ENCODE measurements around the gene ACRBP. TPM values are rescaled to one million over a fixed set of nuclear protein-coding genes. Genes with fewer than 3 reads are reported as not detected.
A peak's percentile ranks its signal among the peaks of the same experiment; 100 is the strongest.

ACRBP gene
- total RNA-seq, 1 donor from 2014 or later = 0.54 TPM

GRCh38 chr12:6644257-6644596, 3.0 kb downstream of the ACRBP start:
- Mint-ChIP-seq H3K4me3 (ENCODE audit: unreplicated experiment) (no peak overlapping the region), H3K4me1 (ENCODE audit: low read depth, unreplicated experiment) (no peaks in the 10 kb centered on the region), H3K36me3 (ENCODE audit: low read depth, unreplicated experiment) (peaks cover 39% of the 10 kb centered on the region), H3K27ac (ENCODE audit: unreplicated experiment) (no peak overlapping the region), H3K9me3 (ENCODE audit: unreplicated experiment) (peaks cover 70% of the 10 kb centered on the region), H3K27me3 (ENCODE audit: low read depth, unreplicated experiment) (peaks cover 20% of the 10 kb centered on the region)
- H3K27me3 ChIP-seq (ENCODE audit: insufficient read depth, low read length) = no peaks in the 10 kb centered on the region
- no peak overlapping the region for H3K4me2 ChIP-seq (ENCODE audit: low read length)
- DNase-seq (ENCODE audit: low read depth) (no peak), FAIRE-seq (no peak)
- H3K9ac ChIP-seq (ENCODE audit: low read length) = no peak overlapping the region
- no peaks in the 10 kb centered on the region for H4K20me1 ChIP-seq (ENCODE audit: insufficient read depth, low read length)
- no peak overlapping the region for H3K4me3 ChIP-seq (ENCODE audit: insufficient read depth, low read depth, low read length)
- H3K27ac ChIP-seq (ENCODE audit: low read depth, low read length) = no peak overlapping the region
- H3K4me1 ChIP-seq (ENCODE audit: insufficient read depth, low read length) = peaks cover 5% of the 10 kb centered on the region
- H3K79me2 ChIP-seq (ENCODE audit: insufficient read depth, low read length) = no peaks in the 10 kb centered on the region
- TF ChIP-seq CTCF (IDR thresholded peaks at IDR 0.05; ENCODE audit: insufficient read depth, low read depth, low read length) (no peak), EZH2 (IDR thresholded peaks at IDR 0.05; ENCODE audit: insufficient read depth, low read length) (no peak)
- no peak overlapping the region for H2AFZ ChIP-seq (ENCODE audit: low read depth, low read length)
- no peaks in the 10 kb centered on the region for H3K36me3 ChIP-seq (ENCODE audit: insufficient read depth, low read length)
- peaks cover 18% of the 10 kb centered on the region for H3K9me3 ChIP-seq (ENCODE audit: insufficient read depth, low read depth, low read length)

GRCh38 chr12:6643569-6644256, 3.5 kb downstream of the ACRBP start:
- DNase-seq (ENCODE audit: low read depth) = no peak
- Mint-ChIP-seq H3K4me3 (ENCODE audit: unreplicated experiment) (no peak overlapping the region), H3K36me3 (ENCODE audit: low read depth, unreplicated experiment) (peaks cover 39% of the 10 kb centered on the region), H3K27me3 (ENCODE audit: low read depth, unreplicated experiment) (peaks cover 22% of the 10 kb centered on the region), H3K9me3 (ENCODE audit: unreplicated experiment) (peaks cover 70% of the 10 kb centered on the region), H3K27ac (ENCODE audit: unreplicated experiment) (no peak overlapping the region), H3K4me1 (ENCODE audit: low read depth, unreplicated experiment) (no peaks in the 10 kb centered on the region)
- H3K9ac ChIP-seq (ENCODE audit: low read length) = no peak overlapping the region
- H3K4me2 ChIP-seq (ENCODE audit: low read length) = no peak overlapping the region
- H3K36me3 ChIP-seq (ENCODE audit: insufficient read depth, low read length) = no peaks in the 10 kb centered on the region
- no peak overlapping the region for H3K27ac ChIP-seq (ENCODE audit: low read depth, low read length)
- no peak for FAIRE-seq
- H3K4me3 ChIP-seq (ENCODE audit: insufficient read depth, low read depth, low read length) = no peak overlapping the region
- no peaks in the 10 kb centered on the region for H3K27me3 ChIP-seq (ENCODE audit: insufficient read depth, low read length)
- H3K4me1 ChIP-seq (ENCODE audit: insufficient read depth, low read length) = peaks cover 5% of the 10 kb centered on the region
- no peaks in the 10 kb centered on the region for H4K20me1 ChIP-seq (ENCODE audit: insufficient read depth, low read length)
- H3K79me2 ChIP-seq (ENCODE audit: insufficient read depth, low read length) = no peaks in the 10 kb centered on the region
- peaks cover 18% of the 10 kb centered on the region for H3K9me3 ChIP-seq (ENCODE audit: insufficient read depth, low read depth, low read length)
- TF ChIP-seq EZH2 (IDR thresholded peaks at IDR 0.05; ENCODE audit: insufficient read depth, low read length) (no peak), CTCF (IDR thresholded peaks at IDR 0.05; ENCODE audit: insufficient read depth, low read depth, low read length) (no peak)
- no peak overlapping the region for H2AFZ ChIP-seq (ENCODE audit: low read depth, low read length)

GRCh38 chr12:6641131-6641530, 6.1 kb downstream of the ACRBP start:
- no peaks in the 10 kb centered on the region for H3K79me2 ChIP-seq (ENCODE audit: insufficient read depth, low read length)
- peaks cover 24% of the 10 kb centered on the region for H3K36me3 Mint-ChIP-seq (ENCODE audit: low read depth, unreplicated experiment)
- H3K4me3 Mint-ChIP-seq (ENCODE audit: unreplicated experiment) = peak overlapping the region; percentile 17
- H3K4me1 Mint-ChIP-seq (ENCODE audit: low read depth, unreplicated experiment) = peaks cover 5% of the 10 kb centered on the region
- peaks cover 18% of the 10 kb centered on the region for H3K9me3 ChIP-seq (ENCODE audit: insufficient read depth, low read depth, low read length)
- no peak overlapping the region for H3K4me3 ChIP-seq (ENCODE audit: insufficient read depth, low read depth, low read length)
- no peaks in the 10 kb centered on the region for H3K27me3 ChIP-seq (ENCODE audit: insufficient read depth, low read length)
- TF ChIP-seq EZH2 (IDR thresholded peaks at IDR 0.05; ENCODE audit: insufficient read depth, low read length) = no peak
- TF ChIP-seq CTCF (IDR thresholded peaks at IDR 0.05; ENCODE audit: insufficient read depth, low read depth, low read length) = no peak
- peaks cover 26% of the 10 kb centered on the region for H3K27me3 Mint-ChIP-seq (ENCODE audit: low read depth, unreplicated experiment)
- DNase-seq (ENCODE audit: low read depth) (no peak), FAIRE-seq (no peak)
- H3K9ac ChIP-seq (ENCODE audit: low read length) = no peak overlapping the region
- H3K27ac Mint-ChIP-seq (ENCODE audit: unreplicated experiment) = no peak overlapping the region
- H3K4me2 ChIP-seq (ENCODE audit: low read length) = no peak overlapping the region
- H3K36me3 ChIP-seq (ENCODE audit: insufficient read depth, low read length) = no peaks in the 10 kb centered on the region
- H4K20me1 ChIP-seq (ENCODE audit: insufficient read depth, low read length) = no peaks in the 10 kb centered on the region
- H2AFZ ChIP-seq (ENCODE audit: low read depth, low read length) = no peak overlapping the region
- no peak overlapping the region for H3K27ac ChIP-seq (ENCODE audit: low read depth, low read length)
- H3K4me1 ChIP-seq (ENCODE audit: insufficient read depth, low read length) = no peaks in the 10 kb centered on the region
- peaks cover 63% of the 10 kb centered on the region for H3K9me3 Mint-ChIP-seq (ENCODE audit: unreplicated experiment)
